Psoas muscle (tissue), 8 donors: ENCODE results near the gene TAOK1. TPM values are rescaled to one million over a fixed set of nuclear protein-coding genes. Genes with fewer than 3 reads are reported as not detected.

Experiments
- ATAC-seq, 4 donors: fragments of 200-7000 bp; cut with Tn5 transposase; one replicate each; pipeline ENCODE4 v1.9.1; 2020; ENCODE audit warnings: moderate library complexity in 3 of 4, mild to moderate bottlenecking in 2 of 4
- DNase-seq, 2 donors: peaks; one replicate each; pipeline ENCODE4 v3.0.0-alpha.2; 2020
- H3K27ac ChIP-seq: fragments of 200-600 bp; one replicate; pipeline ENCODE4 v1.8.0; 2022
- H3K27me3 ChIP-seq, 3 donors: fragments of 200-600 bp in 1 of 3; one replicate each; pipeline versions ENCODE4 v1.6.1 to v1.8.0; 2013 to 2022; ENCODE audit warnings: low read length in 2 of 3, mild to moderate bottlenecking in 2 of 3, moderate library complexity in 1 of 3; ENCODE audit not compliant: insufficient read depth in 3 of 3
- H3K36me3 ChIP-seq, 2 donors: fragments of 200-600 bp in 1 of 2; one replicate each; pipeline versions ENCODE4 v1.6.1 to v1.8.0; 2013 to 2022; ENCODE audit warnings: low read depth in 1 of 2, mild to moderate bottlenecking in 1 of 2, moderate library complexity in 1 of 2; ENCODE audit not compliant: insufficient read depth in 1 of 2
- H3K4me1 ChIP-seq: fragments of 200-600 bp; one replicate; pipeline ENCODE4 v1.8.0; 2022
- H3K4me3 ChIP-seq: fragments of 200-600 bp; one replicate; pipeline ENCODE4 v1.8.0; 2022; ENCODE audit warnings: mild to moderate bottlenecking
- H3K9me3 ChIP-seq: fragments of 200-600 bp; one replicate; pipeline ENCODE4 v1.8.0; 2022
- CTCF ChIP-seq: fragments of 200-600 bp; IDR thresholded peaks from one replicate; pipeline ENCODE4 v1.8.0; 2022; ENCODE audit warnings: antibody characterized with exemption
- WGBS, 3 donors: extraction: QIAGEN DNeasy Blood & Tissue Kit; methylation state at CpG; one replicate each; pipeline versions ENCODE4 v1.1.6 to v1.1.7; 2013; 5-methylcytosine and 5-hydroxymethylcytosine counted together
- intact Hi-C, 2 donors: fragments of 100-400 bp; cut with DNase I; formaldehyde crosslinking; loops; one replicate each; pipeline versions ENCODE4 v1.11.0 to v1.14.2; 2022
- polyA plus RNA-seq, 3 donors: library from polyadenylated mRNA; stranded (reverse); fragments of 200-250 nt; gene quantifications; one replicate each; pipeline ENCODE4 v1.2.3, GENCODE V29; 2013
- total RNA-seq, 4 donors: library from RNA; stranded (reverse); fragmentation: NEBNext Ultra II Directional in 2 of 4; extraction: Animal tissue kit (Norgen Biotek cat#: 25700) in 2 of 4; gene quantifications; one replicate each; pipeline versions ENCODE4 v1.2.1 to v1.2.4, GENCODE V29; 2021 to 2023
- donor health status: healthy with polysubstance abuse.
- donor health status: DM: no; HTN: no; CAD: no; lungs with moderate emphysema.
- donor health status: Bipolar disorder and iron deficiency.
- donor health status: healthy.
- donor health status: DM: yes; HTN: yes; CAD: no.
- donor health status: DM: no; HTN: no; CAD: no.
- donor health status: DM: no; HTN: no; CAD: no.
- donor health status: DM: yes; HTN: yes; CAD: no.

The TAOK1 gene
- total and polyA plus RNA-seq, 7 donors: 6.3 to 49.8 (median 42.5) TPM

- no peaks in the 10 kb centered on the region for H3K9me3 ChIP-seq
- no peaks in the 10 kb centered on the region for H3K27me3 ChIP-seq
- intact Hi-C loops: no loop called here
- 90 to 97% (median 92%) methylated on average over 11 of the region's 11 CpGs for WGBS, 3 donors
- H3K4me3 ChIP-seq: peak overlapping the region; percentile 84
- ATAC-seq (no peak), DNase-seq (no peak)
- TF ChIP-seq CTCF: no peak
- no peaks in the 10 kb centered on the region for H3K36me3 ChIP-seq
- H3K27ac ChIP-seq: no peak overlapping the region
- H3K4me1 ChIP-seq: peaks cover 44% of the 10 kb centered on the region
Measured at GRCh38 chr17:29594519-29595090, 204.4 kb downstream of the TAOK1 start.

DNA sequence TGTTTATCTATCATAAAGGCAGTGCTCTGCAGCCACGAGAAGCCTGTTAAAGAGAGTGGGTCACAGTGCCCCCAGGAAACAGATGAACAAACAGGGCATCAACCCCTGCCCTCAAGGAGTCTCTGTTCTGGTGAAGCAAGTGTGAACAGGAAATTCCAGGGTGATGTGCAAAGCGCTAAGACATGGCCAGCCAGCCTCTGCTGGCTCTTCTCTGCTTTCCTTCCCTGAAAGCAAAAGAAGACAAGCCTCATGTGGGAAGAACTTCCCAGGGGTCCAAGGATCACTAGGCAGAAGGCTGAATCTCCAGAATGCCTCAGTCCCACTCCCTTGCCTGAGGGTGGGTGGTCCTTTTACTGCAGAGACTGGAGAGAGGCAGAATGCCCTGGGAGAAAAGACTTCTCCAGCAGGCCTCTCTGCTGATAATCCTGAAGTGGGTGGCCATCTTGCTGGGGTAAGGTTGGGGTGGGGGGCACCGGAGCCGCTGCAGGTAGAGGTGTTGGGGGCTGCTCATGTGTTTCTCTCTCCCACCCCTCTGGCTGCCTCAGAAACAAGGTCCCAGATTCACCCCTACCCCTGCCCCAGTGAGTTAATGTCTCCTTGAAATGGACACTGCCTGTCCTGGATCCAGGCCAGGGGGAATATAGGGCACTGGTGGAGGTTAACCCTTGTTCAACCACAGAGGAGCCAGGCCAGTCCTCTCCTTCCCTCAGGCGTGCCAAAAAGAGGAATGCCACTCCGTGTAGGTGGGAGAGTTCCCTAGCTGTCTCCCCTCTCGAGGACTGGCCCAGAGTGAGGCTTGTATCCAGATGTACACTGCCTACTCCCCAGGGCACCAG lies 205.2 kb downstream of the TAOK1 start:
- DNase-seq: no peak
- intact Hi-C loops: no loop called here
- no peak for ATAC-seq
- no peak overlapping the region for H3K27ac ChIP-seq
- TF ChIP-seq CTCF: no peak
- H3K9me3 ChIP-seq: no peaks in the 10 kb centered on the region
- H3K27me3 ChIP-seq: no peaks in the 10 kb centered on the region
- no peak overlapping the region for H3K4me3 ChIP-seq
- no peaks in the 10 kb centered on the region for H3K36me3 ChIP-seq
- H3K4me1 ChIP-seq: peaks cover 39% of the 10 kb centered on the region
- 74 to 80% (median 77%) methylated on average over 6 to 7 of the region's 7 CpGs for WGBS, 3 donors

GRCh38 chr17:29595943-29596774 lies 206.0 kb downstream of the TAOK1 start:
- Histone ChIP-seq H3K27ac (no peak overlapping the region), H3K4me3 (no peak overlapping the region), H3K27me3 (no peaks in the 10 kb centered on the region), H3K9me3 (no peaks in the 10 kb centered on the region), H3K36me3 (no peaks in the 10 kb centered on the region), H3K4me1 (peaks cover 30% of the 10 kb centered on the region)
- TF ChIP-seq CTCF: no peak
- 70 to 84% (median 71%) methylated on average over 12 of the region's 12 CpGs for WGBS, 3 donors
- DNase-seq: no peak
- ATAC-seq: no peak
- intact Hi-C loops: no loop called here

GRCh38 chr17:29596811-29597210 lies 206.6 kb downstream of the TAOK1 start:
- ATAC-seq (no peak), DNase-seq (no peak)
- WGBS, 3 donors: 65 to 74% (median 66%) methylated on average over 9 of the region's 9 CpGs
- no peaks in the 10 kb centered on the region for H3K36me3 ChIP-seq
- no peaks in the 10 kb centered on the region for H3K9me3 ChIP-seq
- peaks cover 24% of the 10 kb centered on the region for H3K4me1 ChIP-seq
- intact Hi-C loops: no loop called here
- no peak overlapping the region for H3K4me3 ChIP-seq
- H3K27me3 ChIP-seq: no peaks in the 10 kb centered on the region
- H3K27ac ChIP-seq: no peak overlapping the region
- TF ChIP-seq CTCF: no peak
